ENCODE results near the gene SNRPA.

- TF ChIP-seq CTCF (IDR thresholded peaks at IDR 0.05): no peak
- no peak for TF ChIP-seq POLR2A (IDR thresholded peaks at IDR 0.05; ENCODE audit: low read depth)
- no peak for TF ChIP-seq POLR2AphosphoS5 (IDR thresholded peaks at IDR 0.05)
- no peak for TF ChIP-seq EP300 (IDR thresholded peaks at IDR 0.05)
These were observed 47.8 kb upstream of the SNRPA start for GRCh38 chr19:40703029-40703755.

Data from esophagus muscularis mucosa (tissue), 4 donors.